BE2C (cell line): ENCODE data around the gene GNPDA1.

Experiments used
- DNase-seq: peaks from one replicate; pipeline ENCODE4 v3.0.0-alpha.2; 2020
- H3K27me3 ChIP-seq: fragments of 250-450 bp; sonication (Bioruptor Pico); 2 replicates; pipeline ENCODE4 v1.5.1; 2020; ENCODE audit warnings: mild to moderate bottlenecking
- H3K36me3 ChIP-seq: fragments of 250-450 bp; sonication (Bioruptor Pico); 2 replicates; pipeline ENCODE4 v1.5.1; 2020; ENCODE audit warnings: mild to moderate bottlenecking
- H3K4me1 ChIP-seq: fragments of 250-450 bp; sonication (Bioruptor Pico); 2 replicates; pipeline ENCODE4 v1.5.1; 2020
- H3K4me3 ChIP-seq: 2 replicates; pipeline ENCODE4 v1.5.1; 2011; ENCODE audit warnings: low read depth, low read length
- H3K9me3 ChIP-seq: fragments of 250-450 bp; sonication (Bioruptor Pico); 2 replicates; pipeline ENCODE4 v1.5.1; 2020
- CTCF ChIP-seq: IDR thresholded peaks from 2 replicates; pipeline ENCODE4 v1.5.1; 2012; ENCODE audit warnings: mild to moderate bottlenecking, low read depth, low read length

The GNPDA1 gene

DNA sequence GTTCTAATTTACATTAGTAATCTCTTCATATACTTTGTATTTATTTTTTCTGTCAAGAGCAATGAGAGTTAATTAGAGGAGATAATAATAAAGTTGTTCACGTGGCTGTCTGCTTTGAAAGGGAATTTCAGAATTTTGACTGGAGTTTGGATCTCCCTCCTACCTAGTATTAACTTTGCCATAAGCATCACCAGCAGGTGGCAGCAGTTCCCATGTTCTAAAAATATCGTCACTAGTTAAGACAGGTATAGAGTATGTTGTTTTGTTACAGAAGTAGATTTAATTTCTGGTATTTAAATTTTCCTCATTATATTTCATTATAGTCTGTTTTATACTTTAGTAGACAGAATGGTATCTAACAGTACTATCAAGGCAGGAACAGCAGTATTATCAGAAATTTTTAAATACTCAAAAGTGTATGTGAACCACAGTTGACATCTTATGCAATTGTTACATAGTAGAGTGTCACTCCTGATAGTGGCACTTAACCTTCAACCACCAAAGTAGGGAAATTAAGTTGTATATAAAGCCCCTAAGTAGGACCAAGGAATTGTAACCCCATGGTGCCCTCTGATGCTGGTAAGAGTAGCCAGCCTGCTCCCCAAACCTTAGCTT is 20.4 kb downstream of the GNPDA1 start:
- H3K9me3 ChIP-seq, result no peaks in the 10 kb centered on the region
- DNase-seq, result peak; percentile 79
- H3K4me1 ChIP-seq, result no peaks in the 10 kb centered on the region
- H3K36me3 ChIP-seq, result peaks cover 21% of the 10 kb centered on the region
- peak; percentile 91 for TF ChIP-seq CTCF
- H3K4me3 ChIP-seq, result no peak overlapping the region
- H3K27me3 ChIP-seq, result no peaks in the 10 kb centered on the region

- H3K4me3 ChIP-seq, result no peak overlapping the region
- TF ChIP-seq CTCF, result no peak
- H3K9me3 ChIP-seq, result no peaks in the 10 kb centered on the region
- H3K4me1 ChIP-seq, result no peaks in the 10 kb centered on the region
- DNase-seq, result no peak
- no peaks in the 10 kb centered on the region for H3K27me3 ChIP-seq
- H3K36me3 ChIP-seq, result peaks cover 41% of the 10 kb centered on the region
These were observed 23.1 kb downstream of the GNPDA1 start for GRCh38 chr5:141989720-141990119.

- Histone ChIP-seq H3K9me3 (no peaks in the 10 kb centered on the region), H3K36me3 (peaks cover 51% of the 10 kb centered on the region), H3K4me1 (no peaks in the 10 kb centered on the region), H3K27me3 (no peaks in the 10 kb centered on the region), H3K4me3 (no peak overlapping the region)
- no peak for DNase-seq
- no peak for TF ChIP-seq CTCF
These were observed 26.8 kb downstream of the GNPDA1 start for GRCh38 chr5:141986072-141986471.

DNA sequence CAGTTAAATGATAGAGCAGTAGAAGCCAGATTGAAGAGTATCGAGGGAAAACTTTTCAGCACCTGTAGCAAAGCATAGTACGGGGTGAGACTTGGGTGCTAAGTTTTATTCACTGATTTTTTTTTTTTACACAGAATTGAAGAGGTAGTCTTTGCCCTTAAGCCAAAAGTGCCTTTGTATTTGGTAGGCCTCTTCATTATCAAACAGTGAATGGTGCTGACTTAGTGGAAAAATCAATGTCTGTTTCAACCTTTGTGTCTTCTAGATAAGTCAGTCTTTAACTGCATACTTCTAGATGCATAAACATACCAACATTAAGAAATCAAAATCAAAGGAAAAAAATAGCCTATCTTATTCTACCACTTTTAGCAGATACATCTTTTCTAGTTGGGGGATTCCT is 30.2 kb downstream of the GNPDA1 start:
- Histone ChIP-seq H3K36me3 (peaks cover 78% of the 10 kb centered on the region), H3K9me3 (no peaks in the 10 kb centered on the region), H3K4me1 (no peaks in the 10 kb centered on the region; the same call in 1 of the 2 replicates), H3K27me3 (no peaks in the 10 kb centered on the region), H3K4me3 (no peak overlapping the region)
- no peak for DNase-seq
- no peak for TF ChIP-seq CTCF

- no peak overlapping the region for H3K4me3 ChIP-seq
- no peaks in the 10 kb centered on the region for H3K27me3 ChIP-seq
- DNase-seq, result no peak
- TF ChIP-seq CTCF, result no peak
- H3K9me3 ChIP-seq, result no peaks in the 10 kb centered on the region
- peaks cover 7% of the 10 kb centered on the region for H3K4me1 ChIP-seq
- peaks cover 72% of the 10 kb centered on the region for H3K36me3 ChIP-seq
These were observed 34.4 kb downstream of the GNPDA1 start for GRCh38 chr5:141978389-141978788.

DNA sequence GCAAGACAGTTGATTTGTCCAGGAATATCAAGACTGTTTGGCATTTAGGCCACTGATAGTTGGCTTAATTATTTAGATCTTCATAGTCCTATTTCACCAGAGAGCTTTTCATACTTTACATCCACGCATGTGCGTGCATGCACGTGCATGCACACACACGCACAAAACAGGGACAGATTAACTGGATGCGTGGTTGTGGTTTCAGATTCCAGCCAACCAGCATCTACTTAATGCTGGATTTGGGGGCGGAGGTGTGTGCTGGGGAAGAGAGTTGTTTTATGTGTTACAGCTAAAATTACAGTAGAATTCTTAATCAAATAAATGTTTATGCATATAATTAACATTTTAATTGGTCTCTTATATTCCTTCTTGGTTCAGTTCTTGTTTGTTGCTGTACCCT is 36.7 kb downstream of the GNPDA1 start:
- Histone ChIP-seq H3K4me1 (peaks cover 7% of the 10 kb centered on the region), H3K27me3 (no peaks in the 10 kb centered on the region), H3K4me3 (no peak overlapping the region), H3K36me3 (peaks cover 65% of the 10 kb centered on the region), H3K9me3 (no peaks in the 10 kb centered on the region)
- DNase-seq, result no peak
- TF ChIP-seq CTCF, result no peak
